K562 (cell line): Measurements from ENCODE around the gene AP1G2.
A peak's percentile ranks its signal among the peaks of the same experiment; 100 is the strongest.

Source experiments
- EP400 ChIP-seq: fragments of 450-650 bp; IDR thresholded peaks from 2 replicates; pipeline ENCODE4 v1.6.1; 2017; ENCODE audit warnings: antibody characterized with exemption, mild to moderate bottlenecking, moderate library complexity
- HDAC2 ChIP-seq: fragments of 450-650 bp; IDR thresholded peaks from 2 replicates; pipeline ENCODE4 v1.6.1; 2016; ENCODE audit warnings: mild to moderate bottlenecking
- MAFG ChIP-seq: fragments of 450-650 bp; conservative IDR thresholded peaks from 2 replicates; pipeline ENCODE4 v1.6.1; 2016; ENCODE audit warnings: missing genetic modification characterization, missing compliant biosample characterization
- POLR2A ChIP-seq: fragments of 450-650 bp; conservative IDR thresholded peaks from 2 replicates; pipeline ENCODE4 v1.6.1; 2016
- RAD21 ChIP-seq, 2 experiments: fragments of 250-450 bp in 1 of 2; fragments of 450-650 bp in 1 of 2; sonication (Bioruptor Pico) in 1 of 2; formaldehyde crosslinking in 1 of 2; IDR thresholded peaks in 1 of 2; conservative IDR thresholded peaks in 1 of 2; 2 replicates each; pipeline versions ENCODE4 v1.4.0 to v1.8.0; 2020 to 2022; ENCODE audit warnings: mild to moderate bottlenecking in 2 of 2, moderate library complexity in 1 of 2
- ZFP36 ChIP-seq: fragments of 150-350 bp; IDR thresholded peaks from 2 replicates; pipeline ENCODE4 v1.6.1; 2018; ENCODE audit warnings: low read length, low read depth; ENCODE audit not compliant: partially characterized antibody
- ZNF3 ChIP-seq: fragments of 250-450 bp; sonication (Bioruptor Pico); IDR thresholded peaks from 2 replicates; pipeline ENCODE4 v1.5.0; 2021; ENCODE audit warnings: mild to moderate bottlenecking, moderate library complexity
- TF ChIP-seq, protein P1 (sequence below): sonication (generic); formaldehyde crosslinking; IDR thresholded peaks from 2 replicates; pipeline ENCODE4 v1.8.1; 2022; ENCODE audit warnings: missing genetic modification reagents
- TF ChIP-seq, protein P2 (sequence below): fragments of 250-450 bp; sonication (Bioruptor Pico); IDR thresholded peaks from 2 replicates; pipeline ENCODE4 v1.5.0; 2021; ENCODE audit warnings: mild to moderate bottlenecking, moderate library complexity
- TF ChIP-seq, protein P3 (sequence below), 3 experiments: IDR thresholded peaks in 2 of 3; conservative IDR thresholded peaks in 1 of 3; 2 replicates each; pipeline ENCODE4 v1.5.1; 2011 to 2012; ENCODE audit warnings: low read length in 3 of 3, mild to moderate bottlenecking in 3 of 3, control low read depth in 2 of 3, improper control_type of control experiment in 1 of 3, inconsistent platforms in 1 of 3, low read depth in 1 of 3, mixed read lengths in 1 of 3, moderate library complexity in 1 of 3; ENCODE audit not compliant: insufficient read depth in 2 of 3
- TF ChIP-seq, protein P4 (sequence below), 2 experiments: fragments of 450-650 bp; formaldehyde crosslinking in 1 of 2; IDR thresholded peaks; 2 replicates each; pipeline versions ENCODE4 v1.4.0 to v1.6.1; 2014 to 2020; ENCODE audit warnings: mild to moderate bottlenecking in 2 of 2, borderline replicate concordance in 1 of 2, low read depth in 1 of 2

DNA sequence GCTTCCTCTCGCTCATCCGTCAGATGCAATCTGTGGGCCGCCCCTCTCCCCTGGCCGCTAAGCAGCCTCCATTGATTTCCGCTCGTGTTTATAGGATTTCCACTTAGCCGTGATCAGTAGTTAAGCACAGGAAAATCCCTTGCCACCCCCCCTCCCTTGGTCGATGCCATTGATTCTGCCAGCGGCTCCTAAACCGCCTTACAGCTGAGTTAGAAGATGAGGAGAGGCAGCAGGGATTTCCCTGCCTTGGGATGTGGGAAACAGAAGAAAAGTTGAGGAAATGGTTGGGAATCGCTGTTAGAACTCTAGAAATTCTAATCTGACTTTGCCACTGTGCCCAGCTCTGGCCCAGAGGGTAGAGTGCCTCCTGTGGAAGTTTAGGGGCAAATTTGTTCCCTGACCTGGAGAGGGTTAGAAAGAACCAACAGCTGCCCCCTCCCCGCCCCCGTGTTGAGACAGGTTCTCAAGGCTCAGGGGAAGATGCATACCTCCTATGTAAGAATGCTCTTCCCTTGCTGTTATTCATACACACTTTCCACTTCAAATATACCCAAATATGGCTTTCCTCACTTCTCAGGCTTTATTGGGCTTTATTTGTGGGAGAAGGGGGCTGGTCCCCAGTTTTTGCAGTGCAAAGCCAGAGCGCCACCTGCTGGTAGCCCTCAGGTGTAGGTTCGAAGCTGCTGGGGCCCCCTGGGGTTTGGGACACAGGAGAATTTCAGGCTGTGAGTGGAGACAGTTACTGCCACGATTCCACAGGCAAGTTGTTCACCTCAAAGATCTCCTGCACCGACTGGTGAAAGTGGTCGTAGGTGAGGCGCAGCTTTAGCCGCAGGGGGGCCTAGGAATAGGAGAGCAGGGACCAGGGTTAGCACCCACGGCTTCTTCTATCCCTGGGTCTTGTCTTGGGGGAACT lies 8.3 kb downstream of the AP1G2 start:
- TF ChIP-seq, protein P1, sequence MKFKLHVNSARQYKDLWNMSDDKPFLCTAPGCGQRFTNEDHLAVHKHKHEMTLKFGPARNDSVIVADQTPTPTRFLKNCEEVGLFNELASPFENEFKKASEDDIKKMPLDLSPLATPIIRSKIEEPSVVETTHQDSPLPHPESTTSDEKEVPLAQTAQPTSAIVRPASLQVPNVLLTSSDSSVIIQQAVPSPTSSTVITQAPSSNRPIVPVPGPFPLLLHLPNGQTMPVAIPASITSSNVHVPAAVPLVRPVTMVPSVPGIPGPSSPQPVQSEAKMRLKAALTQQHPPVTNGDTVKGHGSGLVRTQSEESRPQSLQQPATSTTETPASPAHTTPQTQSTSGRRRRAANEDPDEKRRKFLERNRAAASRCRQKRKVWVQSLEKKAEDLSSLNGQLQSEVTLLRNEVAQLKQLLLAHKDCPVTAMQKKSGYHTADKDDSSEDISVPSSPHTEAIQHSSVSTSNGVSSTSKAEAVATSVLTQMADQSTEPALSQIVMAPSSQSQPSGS (CRISPR knock-in tag) = no peak
- no peak for TF ChIP-seq MAFG (tag)
- TF ChIP-seq EP400 = no peak
- TF ChIP-seq, protein P2, sequence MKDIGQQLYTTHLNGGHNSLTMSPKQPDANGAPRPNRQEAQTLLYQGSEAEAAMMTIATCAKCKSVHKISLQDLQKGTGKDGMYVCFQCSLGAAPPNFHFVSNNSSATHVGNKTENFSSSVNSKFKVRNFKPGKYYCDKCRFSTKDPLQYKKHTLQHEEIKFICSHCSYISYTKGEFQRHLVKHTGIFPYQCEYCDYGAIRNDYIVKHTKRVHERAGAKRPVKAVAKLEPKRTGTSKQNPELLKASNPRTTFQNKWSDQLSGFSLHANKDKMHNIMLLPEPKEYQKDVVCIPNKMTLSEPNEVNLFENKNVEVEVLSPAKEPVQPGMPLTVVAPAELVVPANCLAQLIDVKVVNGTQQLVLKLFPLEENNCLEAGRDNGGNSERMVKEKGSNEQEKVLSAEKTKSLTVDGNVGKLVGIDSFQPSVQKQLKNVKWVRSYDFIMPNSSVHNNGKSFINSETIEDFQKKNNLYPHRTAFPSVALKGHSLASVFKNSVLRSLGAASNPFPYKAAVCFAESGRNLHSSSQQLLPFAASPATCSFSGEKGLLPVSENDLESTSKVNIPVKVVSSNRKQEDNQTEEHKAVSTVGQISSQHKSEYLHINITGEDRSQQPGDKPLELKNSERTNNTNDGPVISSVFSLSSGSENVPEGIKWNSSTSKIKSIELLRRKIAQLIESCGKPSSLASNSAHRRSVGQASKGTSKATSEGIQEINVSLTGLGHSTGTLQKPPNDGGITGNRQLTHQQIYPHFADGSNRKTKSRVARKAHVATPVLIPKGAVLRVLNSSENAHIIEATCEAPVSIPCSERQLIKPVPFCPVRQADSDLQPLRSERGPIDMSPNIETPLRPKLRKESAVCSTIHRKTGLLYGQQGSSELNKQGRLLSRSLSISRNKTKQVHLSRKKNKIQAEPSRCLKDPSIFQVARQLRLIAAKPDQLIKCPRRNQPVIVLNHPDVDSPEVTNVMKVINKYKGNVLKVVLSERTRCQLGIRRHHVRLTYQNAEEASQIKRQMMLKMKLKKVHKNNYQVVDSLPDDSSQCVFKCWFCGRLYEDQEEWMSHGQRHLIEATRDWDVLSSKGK (CRISPR knock-in tag) = no peak
- TF ChIP-seq ZNF3 (CRISPR knock-in tag) = no peak
- TF ChIP-seq, protein P3, sequence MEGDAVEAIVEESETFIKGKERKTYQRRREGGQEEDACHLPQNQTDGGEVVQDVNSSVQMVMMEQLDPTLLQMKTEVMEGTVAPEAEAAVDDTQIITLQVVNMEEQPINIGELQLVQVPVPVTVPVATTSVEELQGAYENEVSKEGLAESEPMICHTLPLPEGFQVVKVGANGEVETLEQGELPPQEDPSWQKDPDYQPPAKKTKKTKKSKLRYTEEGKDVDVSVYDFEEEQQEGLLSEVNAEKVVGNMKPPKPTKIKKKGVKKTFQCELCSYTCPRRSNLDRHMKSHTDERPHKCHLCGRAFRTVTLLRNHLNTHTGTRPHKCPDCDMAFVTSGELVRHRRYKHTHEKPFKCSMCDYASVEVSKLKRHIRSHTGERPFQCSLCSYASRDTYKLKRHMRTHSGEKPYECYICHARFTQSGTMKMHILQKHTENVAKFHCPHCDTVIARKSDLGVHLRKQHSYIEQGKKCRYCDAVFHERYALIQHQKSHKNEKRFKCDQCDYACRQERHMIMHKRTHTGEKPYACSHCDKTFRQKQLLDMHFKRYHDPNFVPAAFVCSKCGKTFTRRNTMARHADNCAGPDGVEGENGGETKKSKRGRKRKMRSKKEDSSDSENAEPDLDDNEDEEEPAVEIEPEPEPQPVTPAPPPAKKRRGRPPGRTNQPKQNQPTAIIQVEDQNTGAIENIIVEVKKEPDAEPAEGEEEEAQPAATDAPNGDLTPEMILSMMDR (IDR thresholded peaks at IDR 0.05 in 2 of 3, conservative IDR thresholded peaks at IDR 0.05 in 1 of 3; ENCODE audit: insufficient read depth in 2 of 3, low read depth in 1 of 3, low read length in 3 of 3) = peak; percentile 82 to 91 (median 89)
- TF ChIP-seq, protein P4, sequence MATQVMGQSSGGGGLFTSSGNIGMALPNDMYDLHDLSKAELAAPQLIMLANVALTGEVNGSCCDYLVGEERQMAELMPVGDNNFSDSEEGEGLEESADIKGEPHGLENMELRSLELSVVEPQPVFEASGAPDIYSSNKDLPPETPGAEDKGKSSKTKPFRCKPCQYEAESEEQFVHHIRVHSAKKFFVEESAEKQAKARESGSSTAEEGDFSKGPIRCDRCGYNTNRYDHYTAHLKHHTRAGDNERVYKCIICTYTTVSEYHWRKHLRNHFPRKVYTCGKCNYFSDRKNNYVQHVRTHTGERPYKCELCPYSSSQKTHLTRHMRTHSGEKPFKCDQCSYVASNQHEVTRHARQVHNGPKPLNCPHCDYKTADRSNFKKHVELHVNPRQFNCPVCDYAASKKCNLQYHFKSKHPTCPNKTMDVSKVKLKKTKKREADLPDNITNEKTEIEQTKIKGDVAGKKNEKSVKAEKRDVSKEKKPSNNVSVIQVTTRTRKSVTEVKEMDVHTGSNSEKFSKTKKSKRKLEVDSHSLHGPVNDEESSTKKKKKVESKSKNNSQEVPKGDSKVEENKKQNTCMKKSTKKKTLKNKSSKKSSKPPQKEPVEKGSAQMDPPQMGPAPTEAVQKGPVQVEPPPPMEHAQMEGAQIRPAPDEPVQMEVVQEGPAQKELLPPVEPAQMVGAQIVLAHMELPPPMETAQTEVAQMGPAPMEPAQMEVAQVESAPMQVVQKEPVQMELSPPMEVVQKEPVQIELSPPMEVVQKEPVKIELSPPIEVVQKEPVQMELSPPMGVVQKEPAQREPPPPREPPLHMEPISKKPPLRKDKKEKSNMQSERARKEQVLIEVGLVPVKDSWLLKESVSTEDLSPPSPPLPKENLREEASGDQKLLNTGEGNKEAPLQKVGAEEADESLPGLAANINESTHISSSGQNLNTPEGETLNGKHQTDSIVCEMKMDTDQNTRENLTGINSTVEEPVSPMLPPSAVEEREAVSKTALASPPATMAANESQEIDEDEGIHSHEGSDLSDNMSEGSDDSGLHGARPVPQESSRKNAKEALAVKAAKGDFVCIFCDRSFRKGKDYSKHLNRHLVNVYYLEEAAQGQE (IDR thresholded peaks at IDR 0.05; ENCODE audit: borderline replicate concordance) = peak; percentile 45; the same call in 1 of the 2 replicates
- TF ChIP-seq, protein P4 (CRISPR knock-in tag; IDR thresholded peaks at IDR 0.05; ENCODE audit: low read depth) = no peak
- no peak for TF ChIP-seq HDAC2
- TF ChIP-seq POLR2A = no peak
- TF ChIP-seq ZFP36 = no peak
- peak; percentile 54 to 72 for TF ChIP-seq RAD21 (CRISPR knock-in tag; conservative IDR thresholded peaks at IDR 0.05 in 1 of 2, IDR thresholded peaks at IDR 0.05 in 1 of 2)
